Adipocyte (in vitro differentiated cells): ENCODE measurements around the gene GUCA1C.

ENCODE experiments used
- DNase-seq: peaks from one replicate; pipeline ENCODE4 v3.0.0-alpha.2; 2015; ENCODE audit warnings: low read depth
- H3K27me3 ChIP-seq: replicated peaks from 2 replicates; pipeline ENCODE4 v1.7.0; 2013; ENCODE audit warnings: mild to moderate bottlenecking, low read length, moderate library complexity; ENCODE audit not compliant: control insufficient read depth, insufficient read depth
- H3K36me3 ChIP-seq: 2 replicates; pipeline ENCODE4 v1.7.0; 2013; ENCODE audit warnings: low read length, mild to moderate bottlenecking, moderate library complexity; ENCODE audit not compliant: control insufficient read depth, insufficient read depth, severe bottlenecking
- H3K4me1 ChIP-seq: 2 replicates; pipeline ENCODE4 v1.7.0; 2013; ENCODE audit warnings: mild to moderate bottlenecking, low read length, moderate library complexity; ENCODE audit not compliant: control insufficient read depth, insufficient read depth
- H3K4me3 ChIP-seq: 2 replicates; pipeline ENCODE4 v1.7.0; 2013; ENCODE audit warnings: mild to moderate bottlenecking, low read length, moderate library complexity
- H3K9ac ChIP-seq: 2 replicates; pipeline ENCODE4 v1.7.0; 2013; ENCODE audit warnings: mild to moderate bottlenecking, low read length, moderate library complexity
- H3K9me3 ChIP-seq: 2 replicates; pipeline ENCODE4 v1.7.0; 2013; ENCODE audit warnings: mild to moderate bottlenecking, low read length, moderate library complexity; ENCODE audit not compliant: control insufficient read depth

Gene GUCA1C

GRCh38 chr3:108899530-108899929, 54.1 kb downstream of the GUCA1C start:
- no peaks in the 10 kb centered on the region for H3K27me3 ChIP-seq
- no peak overlapping the region for H3K9ac ChIP-seq
- H3K4me3 ChIP-seq, result no peak overlapping the region
- no peak for DNase-seq
- H3K4me1 ChIP-seq, result no peaks in the 10 kb centered on the region
- H3K36me3 ChIP-seq, result no peaks in the 10 kb centered on the region
- no peaks in the 10 kb centered on the region for H3K9me3 ChIP-seq

- Histone ChIP-seq H3K4me3 (no peak overlapping the region), H3K27me3 (no peaks in the 10 kb centered on the region), H3K9me3 (no peaks in the 10 kb centered on the region), H3K9ac (no peak overlapping the region), H3K36me3 (no peaks in the 10 kb centered on the region), H3K4me1 (no peaks in the 10 kb centered on the region)
- DNase-seq, result no peak
Measured at GRCh38 chr3:108897883-108898282, 55.8 kb downstream of the GUCA1C start.

- H3K36me3 ChIP-seq, result no peaks in the 10 kb centered on the region
- no peak for DNase-seq
- H3K4me3 ChIP-seq, result no peak overlapping the region
- H3K9ac ChIP-seq, result no peak overlapping the region
- H3K9me3 ChIP-seq, result no peaks in the 10 kb centered on the region
- no peaks in the 10 kb centered on the region for H3K4me1 ChIP-seq
- no peaks in the 10 kb centered on the region for H3K27me3 ChIP-seq
Measured at GRCh38 chr3:108894981-108895380, 58.7 kb downstream of the GUCA1C start.

GRCh38 chr3:108891833-108892232, 61.8 kb downstream of the GUCA1C start:
- Histone ChIP-seq H3K36me3 (no peaks in the 10 kb centered on the region), H3K27me3 (no peaks in the 10 kb centered on the region), H3K9me3 (no peaks in the 10 kb centered on the region), H3K4me3 (no peak overlapping the region), H3K9ac (no peak overlapping the region), H3K4me1 (no peaks in the 10 kb centered on the region)
- DNase-seq, result no peak

GRCh38 chr3:108887777-108888176, 65.9 kb downstream of the GUCA1C start:
- H3K4me3 ChIP-seq, result no peak overlapping the region
- H3K9me3 ChIP-seq, result no peaks in the 10 kb centered on the region
- no peak overlapping the region for H3K9ac ChIP-seq
- DNase-seq, result no peak
- no peaks in the 10 kb centered on the region for H3K27me3 ChIP-seq
- H3K4me1 ChIP-seq, result no peaks in the 10 kb centered on the region
- no peaks in the 10 kb centered on the region for H3K36me3 ChIP-seq

- no peaks in the 10 kb centered on the region for H3K9me3 ChIP-seq
- no peak for DNase-seq
- H3K9ac ChIP-seq, result no peak overlapping the region
- no peaks in the 10 kb centered on the region for H3K27me3 ChIP-seq
- no peak overlapping the region for H3K4me3 ChIP-seq
- no peaks in the 10 kb centered on the region for H3K36me3 ChIP-seq
- no peaks in the 10 kb centered on the region for H3K4me1 ChIP-seq
Measured at GRCh38 chr3:108887121-108887520, 66.6 kb downstream of the GUCA1C start.

- H3K27me3 ChIP-seq, result no peaks in the 10 kb centered on the region
- H3K4me1 ChIP-seq, result no peaks in the 10 kb centered on the region
- H3K36me3 ChIP-seq, result no peaks in the 10 kb centered on the region
- H3K9ac ChIP-seq, result no peak overlapping the region
- no peak overlapping the region for H3K4me3 ChIP-seq
- no peak for DNase-seq
- H3K9me3 ChIP-seq, result no peaks in the 10 kb centered on the region
Measured at GRCh38 chr3:108883373-108883772, 70.3 kb downstream of the GUCA1C start.

GRCh38 chr3:108882762-108883161, 70.9 kb downstream of the GUCA1C start:
- Histone ChIP-seq H3K4me1 (no peaks in the 10 kb centered on the region), H3K9me3 (no peaks in the 10 kb centered on the region), H3K27me3 (no peaks in the 10 kb centered on the region)

GRCh38 chr3:108879915-108880314, 73.8 kb downstream of the GUCA1C start:
- no peak for DNase-seq
- H3K9ac ChIP-seq, result no peak overlapping the region
- no peaks in the 10 kb centered on the region for H3K4me1 ChIP-seq
- no peaks in the 10 kb centered on the region for H3K9me3 ChIP-seq
- no peaks in the 10 kb centered on the region for H3K36me3 ChIP-seq
- H3K4me3 ChIP-seq, result no peak overlapping the region
- H3K27me3 ChIP-seq, result no peaks in the 10 kb centered on the region

More at GRCh38 chr3:108882762-108883161, 70.9 kb downstream of the GUCA1C start:
- no peak overlapping the region for H3K9ac ChIP-seq
- no peaks in the 10 kb centered on the region for H3K36me3 ChIP-seq
- DNase-seq, result no peak
- H3K4me3 ChIP-seq, result no peak overlapping the region

GRCh38 chr3:108877901-108878300, 75.8 kb downstream of the GUCA1C start:
- H3K36me3 ChIP-seq, result no peaks in the 10 kb centered on the region
- no peak for DNase-seq
- no peaks in the 10 kb centered on the region for H3K27me3 ChIP-seq
- no peaks in the 10 kb centered on the region for H3K9me3 ChIP-seq
- no peak overlapping the region for H3K9ac ChIP-seq
- no peaks in the 10 kb centered on the region for H3K4me1 ChIP-seq
- H3K4me3 ChIP-seq, result no peak overlapping the region

GRCh38 chr3:108863799-108864135, 89.9 kb downstream of the GUCA1C start:
- H3K9ac ChIP-seq, result no peak overlapping the region
- peaks cover 2% of the 10 kb centered on the region for H3K4me1 ChIP-seq
- no peaks in the 10 kb centered on the region for H3K27me3 ChIP-seq
- H3K9me3 ChIP-seq, result peaks cover 6% of the 10 kb centered on the region
- H3K36me3 ChIP-seq, result no peaks in the 10 kb centered on the region
- no peak for DNase-seq
- no peak overlapping the region for H3K4me3 ChIP-seq

GRCh38 chr3:108862865-108863798, 90.5 kb downstream of the GUCA1C start:
- H3K9me3 ChIP-seq, result peaks cover 6% of the 10 kb centered on the region
- H3K4me1 ChIP-seq, result peaks cover 2% of the 10 kb centered on the region

More at GRCh38 chr3:108862865-108863798, 90.5 kb downstream of the GUCA1C start:
- no peaks in the 10 kb centered on the region for H3K36me3 ChIP-seq
- no peak overlapping the region for H3K4me3 ChIP-seq
- H3K9ac ChIP-seq, result no peak overlapping the region
- H3K27me3 ChIP-seq, result no peaks in the 10 kb centered on the region
- peak; percentile 44 for DNase-seq
